OCI-LY1 (cell line): ENCODE data around the gene SLC19A1.
A peak's percentile ranks its signal among the peaks of the same experiment; 100 is the strongest.

Experiments used
- H2AFZ ChIP-seq: fragments of 200-600 bp; sonication (generic), shearing (Covaris generic); 2 replicates; pipeline ENCODE4 v1.6.0; 2014; ENCODE audit warnings: antibody characterized with exemption, mild to moderate bottlenecking, low read length
- H3F3A ChIP-seq: fragments of 200-600 bp; sonication (generic), shearing (Covaris generic); 2 replicates; pipeline ENCODE4 v1.6.0; 2014; ENCODE audit warnings: mild to moderate bottlenecking, antibody characterized with exemption, low read length, moderate library complexity; ENCODE audit not compliant: insufficient read depth
- H3K27ac ChIP-seq: fragments of 200-600 bp; sonication (generic); 2 replicates; pipeline ENCODE4 v1.5.1; 2014; ENCODE audit warnings: low read length, mixed run types, mild to moderate bottlenecking, low read depth; ENCODE audit not compliant: poor library complexity, severe bottlenecking
- H3K27me3 ChIP-seq: fragments of 200-600 bp; sonication (generic); 2 replicates; pipeline ENCODE4 v1.6.0; 2014; ENCODE audit warnings: antibody characterized with exemption, mild to moderate bottlenecking, low read length, moderate library complexity; ENCODE audit not compliant: insufficient read depth
- H3K36me3 ChIP-seq: fragments of 200-600 bp; sonication (generic); 2 replicates; pipeline ENCODE4 v1.6.1; 2014; ENCODE audit warnings: mild to moderate bottlenecking, antibody characterized with exemption, low read length, moderate library complexity, mixed read lengths; ENCODE audit not compliant: insufficient read depth
- H3K4me1 ChIP-seq: fragments of 200-600 bp; sonication (generic); 2 replicates; pipeline ENCODE4 v1.5.1; 2014; ENCODE audit warnings: mild to moderate bottlenecking, low read length, moderate library complexity; ENCODE audit not compliant: insufficient read depth, severe bottlenecking
- H3K4me2 ChIP-seq: fragments of 200-600 bp; sonication (generic), shearing (Covaris generic); 2 replicates; pipeline ENCODE4 v1.6.1; 2014; ENCODE audit warnings: low read length
- H3K4me3 ChIP-seq: fragments of 200-600 bp; sonication (generic); 2 replicates; pipeline ENCODE4 v1.5.1; 2014; ENCODE audit warnings: low read length, low read depth, mild to moderate bottlenecking, mixed read lengths; ENCODE audit not compliant: poor library complexity, severe bottlenecking
- H3K79me2 ChIP-seq: fragments of 200-600 bp; shearing (Covaris generic); 2 replicates; pipeline ENCODE4 v1.6.1; 2016; ENCODE audit warnings: mixed run types, low read length, mixed read lengths; ENCODE audit not compliant: insufficient read depth
- H3K9ac ChIP-seq: fragments of 200-600 bp; sonication (generic), shearing (Covaris generic); 2 replicates; pipeline ENCODE4 v1.6.1; 2014; ENCODE audit warnings: mild to moderate bottlenecking, low read length, mixed read lengths
- H3K9me2 ChIP-seq: fragments of 200-600 bp; sonication (generic), shearing (Covaris generic); 2 replicates; pipeline ENCODE4 v1.6.1; 2014; ENCODE audit warnings: low read depth, mild to moderate bottlenecking, low read length, mixed read lengths
- H3K9me3 ChIP-seq: fragments of 200-600 bp; shearing (Covaris generic); 2 replicates; pipeline ENCODE4 v1.6.1; 2014; ENCODE audit warnings: low read length, mixed read lengths
- H4K20me1 ChIP-seq: fragments of 200-600 bp; sonication (generic), shearing (Covaris generic); 2 replicates; pipeline ENCODE4 v1.6.0; 2016; ENCODE audit warnings: mild to moderate bottlenecking, low read length; ENCODE audit not compliant: insufficient read depth
- EZH2 ChIP-seq: fragments of 200-600 bp; sonication (generic), shearing (Covaris generic); IDR thresholded peaks from 2 replicates; pipeline ENCODE4 v1.8.0; 2017; ENCODE audit warnings: borderline replicate concordance, mixed run types, mild to moderate bottlenecking, antibody characterized with exemption, low read length, moderate library complexity, mixed read lengths
- TF ChIP-seq, protein P1 (sequence below): fragments of 200-600 bp; sonication (generic), shearing (Covaris generic); IDR thresholded peaks from 2 replicates; pipeline ENCODE4 v1.5.1; 2017; ENCODE audit warnings: mild to moderate bottlenecking, antibody characterized with exemption, low read length, moderate library complexity, mixed read lengths

SLC19A1 gene

GRCh38 chr21:45467221-45467779 is 74.9 kb downstream of the SLC19A1 start:
- Histone ChIP-seq H3K9ac (no peak overlapping the region), H3K79me2 (no peaks in the 10 kb centered on the region), H4K20me1 (no peaks in the 10 kb centered on the region), H3K4me1 (peaks cover 14% of the 10 kb centered on the region), H3F3A (no peaks in the 10 kb centered on the region), H3K4me3 (peak overlapping the region; percentile 45), H3K9me2 (no peaks in the 10 kb centered on the region), H3K4me2 (no peak overlapping the region), H3K36me3 (no peaks in the 10 kb centered on the region), H3K27me3 (peaks cover 4% of the 10 kb centered on the region; the same call in 1 of the 2 replicates), H2AFZ (no peak overlapping the region), H3K9me3 (no peaks in the 10 kb centered on the region), H3K27ac (no peak overlapping the region)
- TF ChIP-seq, protein P1, sequence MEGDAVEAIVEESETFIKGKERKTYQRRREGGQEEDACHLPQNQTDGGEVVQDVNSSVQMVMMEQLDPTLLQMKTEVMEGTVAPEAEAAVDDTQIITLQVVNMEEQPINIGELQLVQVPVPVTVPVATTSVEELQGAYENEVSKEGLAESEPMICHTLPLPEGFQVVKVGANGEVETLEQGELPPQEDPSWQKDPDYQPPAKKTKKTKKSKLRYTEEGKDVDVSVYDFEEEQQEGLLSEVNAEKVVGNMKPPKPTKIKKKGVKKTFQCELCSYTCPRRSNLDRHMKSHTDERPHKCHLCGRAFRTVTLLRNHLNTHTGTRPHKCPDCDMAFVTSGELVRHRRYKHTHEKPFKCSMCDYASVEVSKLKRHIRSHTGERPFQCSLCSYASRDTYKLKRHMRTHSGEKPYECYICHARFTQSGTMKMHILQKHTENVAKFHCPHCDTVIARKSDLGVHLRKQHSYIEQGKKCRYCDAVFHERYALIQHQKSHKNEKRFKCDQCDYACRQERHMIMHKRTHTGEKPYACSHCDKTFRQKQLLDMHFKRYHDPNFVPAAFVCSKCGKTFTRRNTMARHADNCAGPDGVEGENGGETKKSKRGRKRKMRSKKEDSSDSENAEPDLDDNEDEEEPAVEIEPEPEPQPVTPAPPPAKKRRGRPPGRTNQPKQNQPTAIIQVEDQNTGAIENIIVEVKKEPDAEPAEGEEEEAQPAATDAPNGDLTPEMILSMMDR, result no peak
- TF ChIP-seq EZH2, result no peak

- no peak overlapping the region; the same call in 1 of the 2 replicates for H3K4me2 ChIP-seq
- H3K79me2 ChIP-seq, result no peaks in the 10 kb centered on the region
- H3K27ac ChIP-seq, result no peak overlapping the region
- no peaks in the 10 kb centered on the region for H3F3A ChIP-seq
- H3K4me3 ChIP-seq, result peak overlapping the region; percentile 45
- H3K9ac ChIP-seq, result no peak overlapping the region; the same call in 1 of the 2 replicates
- H3K9me2 ChIP-seq, result no peaks in the 10 kb centered on the region
- peaks cover 14% of the 10 kb centered on the region for H3K4me1 ChIP-seq
- TF ChIP-seq, protein P1, result no peak
- no peak for TF ChIP-seq EZH2
- H2AFZ ChIP-seq, result no peak overlapping the region
- no peaks in the 10 kb centered on the region for H4K20me1 ChIP-seq
- H3K27me3 ChIP-seq, result peaks cover 4% of the 10 kb centered on the region; the same call in 1 of the 2 replicates
- no peaks in the 10 kb centered on the region for H3K36me3 ChIP-seq
- H3K9me3 ChIP-seq, result no peaks in the 10 kb centered on the region
Measured at GRCh38 chr21:45466330-45467220, 75.7 kb downstream of the SLC19A1 start.

DNA sequence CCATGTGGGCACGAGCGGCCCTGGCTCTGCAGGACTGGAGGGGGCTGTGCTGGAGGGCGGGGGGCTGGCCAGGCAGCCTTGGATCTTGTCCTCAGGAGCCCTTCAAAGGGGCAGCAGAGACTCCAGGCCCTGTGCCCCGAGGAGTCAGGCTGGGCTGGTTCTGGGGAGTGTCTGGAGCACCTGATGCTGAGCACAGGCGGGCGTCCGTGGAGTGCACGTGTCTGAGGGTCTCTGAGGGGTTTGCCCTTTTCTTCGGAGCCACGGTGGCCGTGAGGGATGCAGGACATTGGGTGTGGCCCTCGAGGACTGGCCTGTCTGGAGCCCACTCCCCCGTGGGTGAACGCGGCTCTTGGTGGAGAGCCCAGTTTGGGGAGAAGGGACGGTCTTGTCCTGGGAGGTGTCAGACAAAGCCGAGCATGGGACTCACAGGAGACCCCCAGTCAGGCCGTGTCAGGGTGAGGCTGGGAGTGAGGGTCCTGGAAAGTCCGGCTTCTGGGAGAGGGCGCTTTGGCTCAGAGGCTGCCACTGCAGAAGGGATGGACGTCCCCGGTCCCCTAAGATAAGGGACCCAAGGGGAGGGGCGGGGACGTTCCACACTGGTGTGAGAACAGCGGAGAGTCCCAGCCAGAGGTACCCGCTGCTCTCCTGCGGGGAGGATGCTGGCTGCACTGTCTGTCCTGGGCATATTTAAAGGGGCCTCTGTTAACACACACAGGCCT is 76.5 kb downstream of the SLC19A1 start:
- TF ChIP-seq, protein P1, result no peak
- no peak for TF ChIP-seq EZH2

More for the DNA sequence above, 76.5 kb downstream of the SLC19A1 start:
- Histone ChIP-seq H3K9me2 (no peaks in the 10 kb centered on the region), H3K9ac (no peak overlapping the region; the same call in 1 of the 2 replicates), H3K27me3 (peaks cover 4% of the 10 kb centered on the region; the same call in 1 of the 2 replicates), H2AFZ (no peak overlapping the region), H3K4me1 (peaks cover 14% of the 10 kb centered on the region), H3F3A (no peaks in the 10 kb centered on the region), H3K4me2 (peak overlapping the region; percentile 34; the same call in 1 of the 2 replicates), H3K36me3 (no peaks in the 10 kb centered on the region), H4K20me1 (no peaks in the 10 kb centered on the region), H3K27ac (peak overlapping the region; percentile 13), H3K9me3 (no peaks in the 10 kb centered on the region), H3K4me3 (peak overlapping the region; percentile 45), H3K79me2 (no peaks in the 10 kb centered on the region)
